ENCODE results near the gene PRXL2A. TPM values are rescaled to one million over a fixed set of nuclear protein-coding genes. Genes with fewer than 3 reads are reported as not detected.

Gene PRXL2A
- total RNA-seq, 1 experiment from 2014 or later: 47.1 TPM

DNA sequence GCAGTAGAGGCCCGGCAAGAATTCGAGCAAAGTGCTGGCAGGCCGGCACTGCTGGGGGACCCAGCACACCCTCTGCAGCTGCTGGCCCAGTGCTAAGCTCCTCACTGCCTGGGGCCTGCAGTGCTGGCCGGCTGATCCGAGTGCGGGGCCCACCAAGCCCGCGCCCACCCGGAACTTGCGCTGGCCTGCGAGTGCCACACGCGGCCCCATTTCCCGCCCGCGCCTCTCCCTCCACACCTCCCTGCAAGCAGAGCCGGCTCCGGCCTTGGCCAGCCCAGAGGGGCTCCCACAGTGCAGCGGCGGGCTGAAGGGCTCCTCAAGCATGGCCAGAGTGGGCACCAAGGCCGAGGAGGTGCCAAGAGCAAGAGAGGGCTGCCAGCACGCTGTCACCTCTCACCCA lies 48.7 kb upstream of the PRXL2A start:
- Histone ChIP-seq H4K20me1 (ENCODE audit: control insufficient read depth, insufficient read depth, insufficient read length) (no peaks in the 10 kb centered on the region), H3K23me2 (ENCODE audit: insufficient read length, low read depth, low read length, poor library complexity, severe bottlenecking) (peaks cover 5% of the 10 kb centered on the region), H2AFZ (ENCODE audit: low read length) (no peak overlapping the region), H3K23ac (ENCODE audit: insufficient read length, low read depth, low read length) (no peak overlapping the region), H3K27me3 (ENCODE audit: insufficient read depth, low read length) (no peaks in the 10 kb centered on the region; the same call in 1 of the 2 replicates), H3K9ac (ENCODE audit: extremely low read depth, insufficient read length, low read length) (no peak overlapping the region), H2AK5ac (ENCODE audit: insufficient read length, low read length) (no peak overlapping the region), H3K79me2 (ENCODE audit: insufficient read depth, low read length) (no peaks in the 10 kb centered on the region), H3T11ph (ENCODE audit: low read length) (no peak overlapping the region), H2BK20ac (ENCODE audit: low read depth, low read length, poor library complexity, severe bottlenecking) (no peak overlapping the region), H2BK15ac (ENCODE audit: low read depth, low read length) (no peak overlapping the region), H2BK12ac (ENCODE audit: insufficient read length, low read depth, low read length) (no peak overlapping the region), H2BK5ac (ENCODE audit: insufficient read length, low read length) (no peak overlapping the region), H3K56ac (ENCODE audit: insufficient read length, low read depth, low read length) (no peak overlapping the region), H3K79me1 (ENCODE audit: insufficient read depth, low read depth, low read length, poor library complexity, severe bottlenecking) (no peaks in the 10 kb centered on the region), H4K8ac (replicated peaks; ENCODE audit: insufficient read length, low read depth, low read length) (no peak overlapping the region), H3K27ac (ENCODE audit: insufficient read length, low read depth, low read length) (no peak overlapping the region), H3K14ac (ENCODE audit: insufficient read depth, low read length) (no peak overlapping the region), H3K9me3 (ENCODE audit: control insufficient read depth, low read depth, low read length) (no peaks in the 10 kb centered on the region), H2BK120ac (ENCODE audit: low read depth, low read length, poor library complexity, severe bottlenecking) (no peak overlapping the region), H3K4me1 (ENCODE audit: insufficient read depth, low read length) (no peaks in the 10 kb centered on the region), H4K5ac (ENCODE audit: insufficient read length, low read depth, low read length) (no peak overlapping the region), H3K18ac (ENCODE audit: insufficient read length, low read depth, low read length) (no peak overlapping the region), H3K4me2 (ENCODE audit: insufficient read depth, insufficient read length, low read length) (no peak overlapping the region), H4K91ac (ENCODE audit: insufficient read length, low read depth, low read length) (no peak overlapping the region), H3K4ac (ENCODE audit: low read depth, low read length) (no peak overlapping the region)
- TF ChIP-seq, protein P1, sequence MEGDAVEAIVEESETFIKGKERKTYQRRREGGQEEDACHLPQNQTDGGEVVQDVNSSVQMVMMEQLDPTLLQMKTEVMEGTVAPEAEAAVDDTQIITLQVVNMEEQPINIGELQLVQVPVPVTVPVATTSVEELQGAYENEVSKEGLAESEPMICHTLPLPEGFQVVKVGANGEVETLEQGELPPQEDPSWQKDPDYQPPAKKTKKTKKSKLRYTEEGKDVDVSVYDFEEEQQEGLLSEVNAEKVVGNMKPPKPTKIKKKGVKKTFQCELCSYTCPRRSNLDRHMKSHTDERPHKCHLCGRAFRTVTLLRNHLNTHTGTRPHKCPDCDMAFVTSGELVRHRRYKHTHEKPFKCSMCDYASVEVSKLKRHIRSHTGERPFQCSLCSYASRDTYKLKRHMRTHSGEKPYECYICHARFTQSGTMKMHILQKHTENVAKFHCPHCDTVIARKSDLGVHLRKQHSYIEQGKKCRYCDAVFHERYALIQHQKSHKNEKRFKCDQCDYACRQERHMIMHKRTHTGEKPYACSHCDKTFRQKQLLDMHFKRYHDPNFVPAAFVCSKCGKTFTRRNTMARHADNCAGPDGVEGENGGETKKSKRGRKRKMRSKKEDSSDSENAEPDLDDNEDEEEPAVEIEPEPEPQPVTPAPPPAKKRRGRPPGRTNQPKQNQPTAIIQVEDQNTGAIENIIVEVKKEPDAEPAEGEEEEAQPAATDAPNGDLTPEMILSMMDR (conservative IDR thresholded peaks at IDR 0.05): no peak
- Mint-ChIP-seq H3K27ac (no peak overlapping the region), H3K4me3 (no peak overlapping the region), H3K9me3 (no peaks in the 10 kb centered on the region; a peak in 2 of 5 replicates), H3K4me1 (peaks cover 6 to 12% of the 10 kb centered on the region in 2 experiments), H3K27me3 (ENCODE audit: low read depth) (peaks cover 34% of the 10 kb centered on the region), H3K36me3 (ENCODE audit: insufficient read depth in 1 of 3, low read depth in 3 of 3) (peaks cover 0 to 3% (median 0%) of the 10 kb centered on the region in 3 experiments; a peak in 3 of 7 replicates)
- no peak for DNase-seq
- WGBS (ENCODE audit: extremely low coverage, insufficient read length, low lambda C conversion rate): no CpG with 5 or more reads among the region's 22 CpGs
